Activated effector memory CD4-positive, alpha-beta T cell treated with anti-CD3 and anti-CD28 coated beads, Interleukin-2, amount 50 U/mL, for 16 hours (primary cell): Measurements from ENCODE around the gene SCFD2.
"Not testable (repeated sequence)": the region's sequence is repeated elsewhere in the genome, so short reads cannot be mapped to it uniquely, and the experiment has no call there.

Source experiments
- DNase-seq: peaks from one replicate; pipeline ENCODE4 v3.0.0-alpha.2; 2020

SCFD2 gene

DNA sequence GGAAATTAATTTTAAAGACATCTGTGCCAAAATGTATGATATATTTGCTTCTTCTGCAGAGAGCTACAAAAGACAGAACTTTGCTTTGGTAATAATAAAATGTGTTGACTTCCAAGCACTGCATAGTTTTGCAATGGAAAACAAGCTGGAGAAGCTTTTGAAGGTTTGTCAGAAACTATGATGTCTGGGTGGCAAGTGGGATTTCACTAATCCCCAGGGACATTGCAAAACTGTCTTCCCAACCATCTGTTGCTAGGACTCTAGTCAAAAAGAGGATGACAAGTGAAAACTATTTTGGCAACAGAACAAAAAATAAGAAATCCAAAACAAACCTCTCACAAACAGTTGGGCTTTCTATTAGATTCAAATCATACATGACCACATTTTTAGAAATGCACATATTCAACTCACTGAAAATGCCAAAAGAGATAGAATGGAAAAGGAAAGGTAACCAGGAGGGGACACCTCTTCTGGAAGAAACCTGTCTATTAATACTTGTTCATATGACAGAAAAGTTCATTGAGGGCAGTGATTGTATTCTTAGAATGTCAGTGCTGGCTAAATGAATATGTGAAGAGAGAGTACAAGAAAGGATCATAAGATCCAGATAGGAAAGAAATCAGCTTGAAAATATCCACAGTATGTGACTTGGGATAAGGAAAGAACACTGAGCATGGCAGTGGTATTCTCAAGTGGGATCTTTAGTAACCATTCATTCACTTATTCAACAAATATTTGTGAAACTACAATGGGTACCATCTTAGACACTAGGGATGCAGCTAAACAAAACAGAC lies 275.7 kb downstream of the SCFD2 start:
- no peak for DNase-seq

DNA sequence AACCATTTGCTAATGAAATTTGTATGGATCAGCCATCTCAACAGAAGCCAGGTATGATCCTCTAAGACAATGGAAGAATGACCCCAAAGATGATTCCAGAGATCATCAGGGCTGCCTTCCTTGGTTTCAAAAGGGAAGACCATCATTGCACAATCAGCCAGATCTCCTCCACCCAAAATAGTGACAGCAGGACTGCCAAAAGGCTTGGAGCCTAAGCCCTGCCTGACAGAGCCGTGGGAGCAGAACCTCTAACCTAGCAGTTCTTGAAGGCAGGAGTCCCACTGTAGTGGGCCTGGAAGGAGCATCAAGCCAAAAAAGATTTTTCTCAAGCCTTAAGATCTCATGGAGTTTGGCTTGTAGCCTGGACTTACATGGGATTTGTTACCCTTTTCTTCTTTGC lies 277.7 kb downstream of the SCFD2 start:
- no peak for DNase-seq

DNA sequence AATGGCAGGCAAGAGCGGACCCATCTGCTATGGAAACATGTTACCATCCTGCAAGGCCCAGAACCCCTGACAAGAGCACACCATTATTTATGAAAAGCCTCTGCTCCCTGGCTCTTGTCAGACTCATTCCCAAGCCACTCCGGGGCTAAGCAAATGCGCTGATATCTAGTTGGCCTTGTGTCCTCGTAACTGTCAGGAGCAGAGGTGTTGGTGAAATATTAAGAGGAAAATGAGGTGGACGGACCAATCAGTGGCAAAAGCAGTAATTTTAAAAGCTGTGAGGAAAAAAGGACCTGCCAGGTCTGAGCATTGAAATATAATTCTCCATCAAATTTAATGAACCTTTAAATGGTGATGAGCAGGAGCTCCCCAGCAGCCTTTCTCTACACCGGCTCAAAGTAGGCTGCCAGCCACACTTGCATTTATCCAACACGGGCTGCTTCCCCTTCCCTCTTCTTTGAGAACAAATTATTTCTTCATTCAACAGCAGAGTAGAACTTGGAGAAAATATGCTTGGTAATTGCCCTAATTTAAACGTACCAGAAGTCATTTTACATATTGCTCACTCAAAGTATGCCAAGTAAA lies 289.4 kb downstream of the SCFD2 start:
- no peak for DNase-seq

DNA sequence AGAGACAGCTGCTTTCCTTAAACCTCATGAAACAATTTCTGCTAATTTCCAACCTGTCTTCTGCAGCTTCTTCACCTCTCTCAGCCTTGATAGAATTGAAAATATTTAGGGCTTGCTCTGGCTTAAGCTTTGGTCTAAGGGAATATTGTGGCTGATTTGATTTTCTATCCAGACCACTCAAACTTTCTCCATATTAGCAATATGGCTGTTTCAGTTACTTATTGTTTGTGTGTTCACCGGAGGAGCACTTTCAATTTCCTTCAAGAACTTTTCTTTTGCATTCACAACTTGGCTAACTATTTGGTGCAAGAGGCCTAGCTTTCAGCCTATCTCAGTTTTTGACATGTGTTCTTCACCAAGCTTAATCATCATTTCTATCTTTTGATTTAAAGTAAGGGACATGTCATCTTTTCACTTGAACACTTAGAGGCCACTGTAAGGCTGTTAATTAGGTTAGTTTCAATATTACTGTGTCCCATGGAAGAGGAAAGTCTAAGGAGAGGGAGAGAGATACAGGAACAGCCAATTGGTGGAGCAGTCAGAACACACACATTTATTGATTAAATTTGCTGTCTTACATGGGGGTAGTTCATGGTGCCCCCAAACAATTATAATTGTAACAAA lies 290.6 kb downstream of the SCFD2 start:
- DNase-seq: no peak

DNA sequence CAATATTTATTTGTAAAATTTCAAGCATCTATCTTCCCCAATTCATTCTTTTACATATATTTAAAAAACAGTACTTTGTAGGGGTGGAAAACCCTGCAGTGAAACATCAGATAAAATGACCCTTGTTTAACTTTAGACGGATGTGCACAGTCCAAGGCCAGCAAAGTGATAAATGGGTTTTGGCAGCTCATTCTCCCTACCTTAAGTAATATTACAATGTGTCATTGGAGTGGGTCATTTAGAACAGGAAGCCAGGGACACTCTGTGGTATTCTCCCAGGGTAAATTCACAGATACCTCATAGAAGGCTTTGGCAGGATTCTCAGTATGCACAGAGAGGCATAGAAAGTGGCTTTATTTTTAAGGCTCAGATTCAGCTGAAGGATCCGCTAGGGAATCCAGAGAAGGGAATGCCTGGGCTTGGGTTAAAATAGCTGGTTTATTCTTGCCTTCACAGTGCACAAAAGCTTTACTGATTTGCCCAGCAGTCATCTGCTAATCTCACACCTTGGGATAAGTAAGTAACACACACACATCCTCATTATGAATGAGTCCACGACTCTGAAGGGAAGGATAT lies 297.0 kb downstream of the SCFD2 start:
- DNase-seq: no peak

DNA sequence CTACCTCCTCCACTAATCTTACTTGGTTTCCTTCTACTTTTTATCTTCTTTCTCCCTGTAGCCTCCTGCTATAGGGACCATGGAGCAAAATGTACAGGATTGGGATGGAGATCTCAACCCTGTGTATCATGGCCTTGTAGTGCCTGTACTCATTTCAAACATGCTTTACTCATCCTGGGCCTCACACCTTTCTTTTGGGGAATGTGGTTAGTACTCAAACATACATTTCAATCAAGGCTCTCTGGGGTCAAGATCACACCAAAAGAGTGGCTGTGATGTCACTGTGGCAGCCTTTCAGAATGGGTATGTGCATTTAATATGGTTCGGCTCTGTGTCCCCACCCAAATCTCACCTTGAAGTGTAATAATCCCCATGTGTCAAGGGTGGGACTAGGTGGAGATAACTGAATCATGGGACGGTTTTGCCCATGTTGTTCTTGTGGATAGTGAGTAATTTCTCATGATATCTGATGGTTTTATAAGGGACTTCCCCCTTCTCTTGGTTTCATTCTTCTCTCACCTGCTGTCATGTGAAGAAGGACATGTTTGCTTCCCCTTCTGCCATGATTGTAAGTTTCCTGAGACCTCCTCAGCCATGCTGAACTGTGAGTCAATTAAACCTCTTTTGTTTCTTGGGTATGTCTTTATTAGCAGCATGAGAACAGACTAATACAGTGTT lies 298.6 kb downstream of the SCFD2 start:
- DNase-seq: no peak

DNA sequence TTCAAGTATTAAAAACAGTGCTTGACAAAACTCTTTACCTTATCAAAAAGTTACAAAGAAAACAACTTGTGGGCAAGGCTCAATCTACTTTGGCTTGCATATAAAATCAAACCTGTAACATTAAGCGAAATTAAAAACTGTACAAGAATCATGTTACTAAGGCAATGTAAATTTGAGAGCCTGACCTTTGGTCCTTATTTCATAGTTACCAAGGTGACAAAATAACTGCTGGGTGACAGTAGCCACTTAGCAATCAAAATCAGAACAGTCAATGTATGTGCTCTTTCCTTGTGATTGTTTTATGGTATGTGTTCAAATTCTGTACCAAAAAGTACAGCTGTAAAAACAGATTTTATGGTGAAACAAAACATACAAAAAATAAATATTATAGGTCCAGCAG lies 299.7 kb downstream of the SCFD2 start:
- no peak for DNase-seq

DNA sequence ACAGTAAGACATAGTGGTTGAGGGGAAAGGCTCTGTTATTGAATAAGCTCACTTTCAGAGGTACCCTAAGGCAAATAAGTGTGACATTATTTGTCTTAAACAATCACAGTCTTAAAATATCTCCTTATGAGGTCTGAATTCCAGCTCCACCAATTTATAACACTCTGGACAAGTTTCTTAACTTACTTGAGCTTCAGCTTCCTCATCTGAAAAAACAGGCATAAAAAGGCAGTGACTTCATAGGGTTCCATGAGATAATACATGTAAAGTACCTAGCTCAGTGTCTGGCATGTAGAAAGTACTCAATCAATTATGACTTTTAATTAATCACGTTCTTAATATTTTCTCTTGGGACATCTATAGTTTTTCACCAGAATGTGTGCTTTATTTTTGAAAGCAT lies 301.3 kb downstream of the SCFD2 start:
- DNase-seq: no peak

DNA sequence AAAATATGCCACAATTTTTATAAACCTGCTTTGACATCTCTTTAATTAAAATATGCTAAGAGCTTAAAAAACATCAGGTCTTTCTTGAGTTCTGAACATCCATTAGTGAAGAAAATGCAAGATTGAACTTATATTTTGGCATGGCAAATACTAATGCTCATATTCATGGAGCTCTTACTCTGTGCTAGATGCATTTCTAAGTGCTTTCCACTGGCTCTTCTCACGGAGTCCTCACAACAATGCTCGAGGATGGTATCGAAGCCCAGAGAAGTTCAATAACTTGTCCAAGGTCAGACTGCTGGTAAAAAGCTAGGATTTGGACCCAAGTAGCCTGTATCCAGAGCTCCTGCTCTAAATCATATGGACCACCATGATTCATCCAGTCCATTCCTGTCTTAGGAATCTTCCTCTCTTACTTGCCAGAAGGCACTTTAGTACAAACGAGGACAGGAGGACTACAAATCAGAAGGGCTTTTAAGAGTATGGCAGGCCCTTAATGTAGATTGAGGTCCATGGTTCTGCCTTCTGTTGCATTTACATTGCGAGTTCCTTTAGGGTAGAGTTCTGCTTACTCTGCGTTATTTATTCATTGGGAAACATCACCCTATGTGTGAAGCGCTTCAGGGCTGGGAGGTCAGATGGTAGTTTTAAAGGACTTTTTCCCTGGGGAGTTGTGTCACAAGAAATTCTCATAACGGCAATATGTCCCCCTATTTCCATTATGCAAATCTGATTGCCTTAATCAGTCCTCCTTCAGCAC lies 304.6 kb downstream of the SCFD2 start:
- DNase-seq: no peak

DNA sequence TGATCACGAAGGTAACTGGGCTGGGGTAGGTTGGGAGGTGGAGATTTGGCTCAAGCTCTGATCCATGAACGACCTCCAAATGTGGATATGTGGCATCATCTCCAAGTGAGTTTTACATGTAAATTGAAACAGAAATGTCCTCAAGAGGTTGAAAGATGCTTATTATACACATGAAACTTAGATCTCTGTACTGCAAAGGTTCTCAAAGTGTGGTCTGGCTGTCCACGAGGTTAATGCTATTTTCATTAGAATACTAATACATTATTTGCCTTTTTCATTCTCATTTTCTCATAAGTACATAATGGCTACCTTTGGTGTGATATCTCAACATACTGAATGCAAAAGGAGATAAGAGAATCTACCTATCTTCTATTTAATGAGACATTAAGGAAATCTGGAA lies 305.6 kb downstream of the SCFD2 start:
- DNase-seq: no peak

DNA sequence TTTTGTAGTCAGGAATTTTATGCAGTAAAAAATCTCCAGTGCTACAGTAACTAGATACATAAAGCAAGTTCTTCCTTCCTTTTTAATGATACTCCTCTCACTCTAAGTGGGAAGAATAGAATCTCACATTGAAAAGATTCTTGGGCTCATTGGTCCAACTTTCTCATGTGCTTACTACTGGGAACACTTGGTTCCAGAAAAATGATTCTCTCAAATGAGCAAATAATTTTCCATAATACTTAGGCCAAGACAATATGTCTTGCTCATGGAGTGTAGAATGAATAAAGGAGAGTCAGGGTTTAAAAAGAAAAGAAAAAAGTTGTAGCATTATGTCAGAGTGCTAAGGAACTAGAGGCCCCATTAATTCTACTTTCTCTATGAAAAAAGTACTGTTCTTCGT lies 306.0 kb downstream of the SCFD2 start:
- no peak for DNase-seq

DNA sequence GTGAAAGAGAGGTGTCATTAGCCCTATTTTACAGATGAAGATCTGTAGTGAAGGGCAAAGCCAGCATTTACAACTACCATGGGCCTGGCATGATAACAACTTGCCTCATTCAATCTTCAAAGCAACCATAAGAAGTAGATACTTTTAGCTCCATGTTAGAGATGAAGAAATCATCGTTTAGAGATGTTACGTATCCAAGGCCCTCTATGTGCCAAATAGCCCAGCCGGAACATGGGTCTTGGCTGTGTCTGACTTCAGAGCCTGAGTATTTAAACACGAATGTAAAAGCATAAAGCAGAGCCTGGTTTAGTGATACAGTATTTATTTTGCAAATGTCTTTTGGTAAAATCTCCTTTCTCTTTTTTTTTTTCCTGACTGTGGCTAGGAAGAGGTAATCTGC lies 306.6 kb downstream of the SCFD2 start:
- no peak for DNase-seq

DNA sequence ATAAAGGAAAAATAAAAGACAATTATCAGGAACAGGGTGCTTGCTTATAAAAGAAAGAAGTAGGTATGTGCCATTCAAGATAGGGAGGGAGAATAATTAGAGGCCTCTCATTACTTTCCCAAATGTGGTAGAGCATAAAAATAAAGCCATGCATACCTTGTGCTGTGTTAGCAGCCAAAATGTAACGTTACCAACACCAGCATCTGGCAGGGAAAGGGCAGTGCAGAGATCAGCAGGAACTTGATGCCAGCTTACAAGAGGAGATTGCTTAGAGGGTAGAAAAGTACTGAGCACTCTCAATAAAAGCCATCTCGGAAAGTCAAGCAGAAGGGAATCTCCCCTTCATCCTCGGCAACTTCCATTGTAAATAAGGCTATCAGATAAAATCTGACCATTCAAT lies 308.2 kb downstream of the SCFD2 start:
- no peak for DNase-seq

DNA sequence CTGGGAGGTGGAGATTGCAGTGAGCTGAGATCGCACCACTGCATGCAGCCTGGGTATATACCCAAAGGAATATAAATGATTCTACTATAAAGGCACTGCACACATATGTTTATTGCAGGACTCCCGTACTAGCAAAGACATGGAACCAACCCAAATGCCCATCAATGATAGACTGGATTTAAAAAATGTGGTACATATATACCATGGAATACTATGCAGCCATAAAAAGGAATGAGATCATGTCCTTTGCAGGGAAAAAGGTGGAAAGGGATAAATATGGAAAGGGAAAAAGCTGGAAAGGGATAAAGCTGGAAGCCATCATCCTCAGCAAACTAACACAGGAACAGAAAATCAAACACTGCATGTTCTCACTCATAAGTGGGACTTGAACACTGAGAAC lies 308.8 kb downstream of the SCFD2 start:
- not testable (repeated sequence) for DNase-seq

DNA sequence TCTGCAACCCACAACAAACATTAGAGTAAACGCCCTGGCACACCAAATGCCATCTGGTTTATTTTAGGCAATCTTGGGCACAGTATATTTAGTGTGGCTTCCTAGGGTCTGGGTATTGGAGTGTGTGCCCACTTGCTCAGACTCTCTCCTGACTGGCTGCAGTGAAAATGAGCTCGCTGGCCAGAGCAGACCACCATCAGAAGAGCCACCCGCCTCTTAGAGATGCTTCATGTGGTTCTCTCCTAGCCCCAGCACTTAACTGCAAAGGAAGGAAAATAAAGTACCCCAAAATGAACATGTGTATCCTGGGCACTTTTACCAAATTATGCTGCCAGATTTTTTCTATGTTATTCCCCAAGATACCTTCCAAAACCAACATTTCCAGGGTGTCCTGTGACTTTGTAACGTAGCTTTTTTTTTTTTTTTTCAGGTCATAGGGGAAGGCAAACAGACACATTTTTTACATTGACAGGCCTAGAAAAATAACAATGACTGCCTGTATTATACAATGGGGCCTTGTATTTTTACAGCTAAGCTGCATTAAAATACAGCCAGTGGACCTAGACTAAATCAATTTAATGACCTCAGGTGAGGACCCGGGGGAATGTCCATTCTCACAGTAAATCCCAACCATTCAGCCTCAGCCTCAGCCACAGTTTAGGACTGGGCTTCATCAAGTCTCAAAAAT lies 310.0 kb downstream of the SCFD2 start:
- no peak for DNase-seq

DNA sequence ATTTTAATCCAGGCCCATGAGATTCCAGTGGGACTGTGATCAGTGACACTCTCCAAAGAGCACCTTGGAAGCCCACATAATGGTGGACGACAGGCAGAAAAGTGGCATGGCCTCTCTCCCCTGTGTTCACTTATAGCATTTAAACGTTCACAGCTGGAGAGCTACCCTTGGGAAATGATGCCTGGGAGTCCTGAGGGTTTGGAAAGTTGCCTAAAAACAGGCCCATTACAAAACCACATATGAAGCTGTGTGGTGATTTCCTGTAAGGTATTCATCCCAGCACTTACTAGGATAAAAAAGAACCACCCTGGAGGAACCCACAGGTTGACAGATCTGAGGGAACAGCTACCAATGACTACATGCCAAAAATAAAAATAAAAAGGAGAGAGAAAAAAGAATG lies 310.6 kb downstream of the SCFD2 start:
- no peak for DNase-seq

DNA sequence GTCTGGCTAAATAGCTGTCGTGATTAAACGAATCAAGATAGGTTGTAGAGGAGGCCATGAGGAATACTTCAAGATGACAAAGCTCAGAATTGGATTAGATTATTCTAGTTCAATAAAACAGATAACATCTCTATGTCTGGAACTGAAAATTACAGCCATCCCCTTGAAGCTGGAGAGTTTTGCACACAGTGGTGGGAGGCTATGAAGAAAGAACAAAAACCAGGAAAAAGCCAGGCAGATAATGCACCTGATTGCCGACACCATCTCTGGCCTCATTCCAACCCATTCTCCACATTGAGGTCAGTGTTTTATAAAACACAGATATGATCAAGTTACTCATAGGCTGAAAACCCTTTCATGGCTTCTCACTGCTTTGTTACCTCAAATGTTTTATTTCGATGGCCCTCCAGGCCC lies 315.5 kb downstream of the SCFD2 start:
- no peak for DNase-seq

DNA sequence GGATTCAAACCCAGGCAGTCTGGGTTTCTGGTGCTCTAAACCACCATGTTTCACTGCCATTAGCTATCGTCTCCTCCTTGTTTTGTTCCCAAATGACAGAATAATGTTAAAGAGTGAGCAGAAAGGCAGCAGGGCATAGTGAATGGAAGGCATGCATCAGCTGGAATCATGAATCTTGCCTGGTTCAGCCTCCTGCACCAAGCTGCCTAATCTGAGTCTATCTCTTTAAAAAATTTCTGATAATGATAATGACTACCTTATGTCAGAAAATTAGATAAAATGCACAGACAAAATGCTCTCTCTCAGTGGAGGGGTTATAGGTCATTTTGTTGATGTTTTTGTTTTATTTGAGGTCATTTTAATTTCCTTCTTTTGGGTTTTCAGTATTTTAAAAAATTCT lies 316.3 kb downstream of the SCFD2 start:
- DNase-seq: no peak

DNA sequence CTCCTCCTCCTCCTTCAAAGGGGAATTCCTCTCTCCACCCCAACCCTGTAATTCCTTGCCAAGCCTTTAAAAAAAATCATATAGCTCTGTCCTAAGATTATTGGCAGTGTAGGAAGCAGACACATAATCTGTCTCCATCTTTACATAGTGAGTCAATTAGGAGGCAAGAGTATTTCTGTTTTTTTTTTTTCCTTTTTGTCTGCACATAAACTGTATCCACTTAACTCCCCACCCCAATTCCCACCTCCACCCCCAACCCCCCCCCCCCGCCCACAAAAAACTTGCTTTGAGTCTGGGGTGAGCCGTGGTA lies 321.3 kb downstream of the SCFD2 start:
- DNase-seq: no peak

DNA sequence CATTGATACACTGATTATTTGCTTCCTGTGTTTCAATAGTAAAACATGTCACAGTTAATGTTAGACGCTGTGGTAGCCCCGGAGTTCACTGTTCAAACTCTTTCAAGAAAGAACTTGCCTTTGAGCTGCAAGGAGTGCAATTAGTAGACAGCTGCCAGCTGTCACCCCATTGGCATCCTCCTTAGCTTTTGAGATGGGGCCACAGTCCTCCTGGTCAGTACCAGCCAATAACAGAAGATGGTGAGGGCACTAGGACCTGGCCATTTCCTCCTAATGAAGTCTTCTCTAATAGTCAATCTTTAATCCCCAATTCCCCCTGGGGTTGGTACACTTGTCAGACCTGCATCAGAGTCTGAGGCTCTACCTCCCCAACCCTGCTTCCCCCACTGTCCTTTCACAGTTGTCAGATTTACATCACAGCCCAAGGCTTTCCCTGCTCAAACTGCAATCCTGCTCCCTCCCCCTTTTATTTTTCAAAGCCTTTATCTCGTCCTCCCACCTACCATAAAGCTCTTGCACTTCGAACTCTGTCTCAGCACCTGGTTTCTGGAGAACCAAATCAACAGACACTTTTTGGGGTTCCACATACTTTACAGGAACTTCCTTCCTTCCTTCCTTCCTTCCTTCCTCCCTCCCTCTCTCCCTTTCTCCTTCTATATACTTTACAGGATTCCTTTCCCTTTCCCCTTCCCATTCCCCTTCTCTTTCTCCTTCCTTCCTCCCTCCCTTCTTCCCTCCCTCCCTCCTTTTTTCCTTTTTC lies 321.8 kb downstream of the SCFD2 start:
- DNase-seq: no peak

DNA sequence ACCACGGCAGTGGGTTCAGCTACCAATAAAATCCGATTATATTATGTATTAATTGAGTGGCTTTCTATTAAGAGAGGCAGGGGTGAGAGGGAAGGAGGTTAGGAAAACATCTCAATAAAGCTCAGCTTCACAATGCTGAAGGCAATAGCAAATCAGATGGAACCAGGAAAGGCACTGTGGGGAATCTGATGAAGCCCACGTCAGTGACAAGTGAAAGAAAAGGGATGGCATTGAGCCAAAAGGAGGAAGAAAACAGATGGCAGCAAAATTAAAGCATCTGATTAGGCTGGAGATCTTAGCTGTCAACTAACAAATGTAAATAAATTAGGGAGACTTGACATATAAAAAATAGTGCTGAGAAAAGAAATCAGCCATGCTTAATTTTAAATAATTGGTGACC lies 322.8 kb downstream of the SCFD2 start:
- DNase-seq: no peak

DNA sequence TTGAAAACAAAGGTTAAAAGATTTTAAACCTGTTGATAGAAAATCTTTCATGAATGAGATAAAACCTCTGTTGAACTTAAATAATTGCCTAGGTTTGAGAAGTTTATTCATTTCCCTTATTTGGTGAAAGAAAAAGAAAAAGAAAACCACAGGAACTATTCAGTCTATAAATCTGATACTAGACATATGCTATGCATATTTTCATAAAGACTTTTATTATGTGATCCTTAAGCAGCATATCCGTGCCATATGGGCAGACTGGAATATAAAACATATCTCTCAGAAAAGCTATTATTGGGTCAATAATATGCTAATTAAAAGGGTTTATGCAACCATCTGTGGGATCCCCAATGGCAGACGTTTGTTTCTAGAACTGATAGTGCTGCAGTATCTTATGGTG lies 325.0 kb downstream of the SCFD2 start:
- DNase-seq: no peak
